GM21723 (cell line): ENCODE data around the gene HDAC2.
"Not testable (repeated sequence)": the region's sequence is repeated elsewhere in the genome, so short reads cannot be mapped to it uniquely, and the experiment has no call there.

Experiments
- ATAC-seq: cut with Tn5 transposase; IDR thresholded peaks from one replicate; pipeline ENCODE4 v1.9.1; 2021; ENCODE audit warnings: mild to moderate bottlenecking, moderate library complexity; ENCODE audit not compliant: unreplicated experiment

Gene HDAC2

GRCh38 chr6:113920663-113921267 is 50.2 kb downstream of the HDAC2 start:
- peak; percentile 78 for ATAC-seq

- not testable (repeated sequence) for ATAC-seq
Measured at GRCh38 chr6:113910285-113910684, 60.7 kb downstream of the HDAC2 start.

- no peak for ATAC-seq
Measured at GRCh38 chr6:113909224-113909856, 61.6 kb downstream of the HDAC2 start.

- no peak for ATAC-seq
Measured at GRCh38 chr6:113908801-113909200, 62.1 kb downstream of the HDAC2 start.

DNA sequence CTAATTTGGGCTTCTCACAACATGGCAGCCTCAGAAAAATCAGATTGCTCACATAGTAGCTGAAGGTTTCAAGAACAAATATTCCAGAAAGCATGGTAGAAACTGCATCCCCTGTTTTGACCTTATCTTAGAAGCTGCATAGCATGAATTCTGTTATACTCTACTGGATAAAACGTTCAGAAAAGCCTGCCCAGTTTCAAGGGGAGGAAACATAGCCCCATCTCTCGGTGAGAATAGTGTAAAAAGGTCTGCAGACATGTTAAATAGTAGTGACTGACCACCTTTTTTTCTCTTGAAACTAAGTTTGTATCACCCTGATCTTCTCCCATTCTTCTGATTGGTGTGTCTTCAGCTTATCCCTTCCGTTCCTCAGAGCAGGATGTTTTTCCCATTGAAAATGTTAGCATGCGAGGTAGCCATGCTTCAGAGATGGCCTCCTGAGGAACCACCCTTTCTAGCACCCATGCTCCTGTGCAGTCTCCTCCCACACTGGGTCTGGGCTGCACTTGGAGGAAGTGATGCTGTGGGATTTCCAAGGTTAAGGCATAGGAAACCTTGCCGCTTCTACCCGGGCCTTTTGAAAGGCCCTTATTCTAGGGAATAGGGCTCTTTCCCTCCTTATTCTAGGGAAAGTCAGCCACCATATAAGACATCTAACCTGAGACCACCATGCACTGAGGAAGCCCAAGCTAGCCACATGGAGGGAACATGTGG is 63.7 kb downstream of the HDAC2 start:
- no peak for ATAC-seq

GRCh38 chr6:113903666-113904330 is 67.2 kb downstream of the HDAC2 start:
- ATAC-seq = no peak

DNA sequence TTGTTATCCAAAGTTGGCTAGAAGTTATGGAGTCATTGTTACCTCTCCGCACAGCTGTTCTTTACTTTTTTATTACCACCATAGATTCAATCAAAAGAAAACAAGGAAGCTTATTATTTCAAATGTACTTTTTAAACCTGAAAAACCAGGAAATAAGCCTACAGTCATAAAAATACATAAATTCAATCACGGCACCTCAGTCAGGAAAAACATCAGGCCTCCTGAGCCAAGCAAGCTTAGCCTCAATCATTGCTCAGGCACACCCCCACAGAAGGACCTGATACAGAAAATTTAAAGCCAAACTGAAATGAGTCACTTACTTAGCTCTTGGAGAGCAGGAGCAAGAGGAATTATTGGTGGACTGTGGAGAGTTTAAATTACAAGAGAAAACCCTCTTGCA is 69.5 kb downstream of the HDAC2 start:
- ATAC-seq = no peak

GRCh38 chr6:113894712-113895674 is 76.0 kb downstream of the HDAC2 start:
- ATAC-seq = no peak

- no peak for ATAC-seq
Measured at GRCh38 chr6:113893866-113894265, 77.1 kb downstream of the HDAC2 start.

GRCh38 chr6:113893451-113893850 is 77.5 kb downstream of the HDAC2 start:
- no peak for ATAC-seq

- ATAC-seq = no peak
Measured at GRCh38 chr6:113888956-113889630, 81.9 kb downstream of the HDAC2 start.

- ATAC-seq = no peak
Measured at GRCh38 chr6:113888493-113888892, 82.5 kb downstream of the HDAC2 start.

GRCh38 chr6:113886512-113886911 is 84.4 kb downstream of the HDAC2 start:
- no peak for ATAC-seq

- ATAC-seq = no peak
Measured at GRCh38 chr6:113884011-113884410, 86.9 kb downstream of the HDAC2 start.
